Tibial nerve (tissue), 4 donors: ENCODE results near the gene TRAPPC5. TPM values are rescaled to one million over a fixed set of nuclear protein-coding genes. Genes with fewer than 3 reads are reported as not detected.
A peak's percentile ranks its signal among the peaks of the same experiment; 100 is the strongest.

Source experiments
- DNase-seq, 2 donors: peaks; one replicate each; pipeline ENCODE4 v3.0.0-alpha.2; 2019; ENCODE audit warnings: low spot score in 2 of 2
- H3K27ac ChIP-seq, 4 donors: fragments of 200-600 bp; sonication (generic) in 3 of 4; one replicate each; pipeline ENCODE4 v1.5.1; 2017 to 2019; ENCODE audit warnings: mild to moderate bottlenecking in 1 of 4
- H3K27me3 ChIP-seq, 2 donors: fragments of 200-600 bp; sonication (generic) in 1 of 2; one replicate each; pipeline versions ENCODE4 v1.5.1 to v1.6.0; 2017 to 2019
- H3K36me3 ChIP-seq, 3 donors: fragments of 200-600 bp; sonication (generic); one replicate each; pipeline ENCODE4 v1.5.1; 2018 to 2019
- H3K4me1 ChIP-seq, 4 donors: fragments of 200-600 bp; sonication (generic) in 3 of 4; one replicate each; pipeline ENCODE4 v1.5.1; 2017 to 2019
- H3K4me3 ChIP-seq, 4 donors: fragments of 200-600 bp; sonication (generic) in 3 of 4; one replicate each; pipeline ENCODE4 v1.5.1; 2017 to 2019; ENCODE audit warnings: mild to moderate bottlenecking in 1 of 4, moderate library complexity in 1 of 4
- H3K9me3 ChIP-seq, 4 donors: fragments of 200-600 bp; sonication (generic) in 3 of 4; one replicate each; pipeline ENCODE4 v1.5.1; 2017 to 2019
- CTCF ChIP-seq, 5 experiments: fragments of 200-600 bp in 3 of 5; fragments of 450-650 bp in 2 of 5; sonication (generic) in 3 of 5; IDR thresholded peaks; one replicate each; pipeline ENCODE4 v1.5.1; 2016 to 2019; ENCODE audit warnings: antibody characterized with exemption in 5 of 5, mild to moderate bottlenecking in 3 of 5, moderate library complexity in 2 of 5
- EP300 ChIP-seq, 2 donors: sonication (generic); formaldehyde crosslinking; IDR thresholded peaks; one replicate each; pipeline ENCODE4 v1.6.1; 2017; ENCODE audit warnings: antibody characterized with exemption in 2 of 2, mild to moderate bottlenecking in 1 of 2
- POLR2A ChIP-seq, 2 donors: fragments of 450-650 bp; IDR thresholded peaks; one replicate each; pipeline ENCODE4 v1.6.1; 2017; ENCODE audit warnings: antibody characterized with exemption in 2 of 2, mild to moderate bottlenecking in 2 of 2, moderate library complexity in 2 of 2
- WGBS, 2 donors: methylation state at CpG; one replicate each; pipeline ENCODE4 v1.1.5; 2018; 5-methylcytosine and 5-hydroxymethylcytosine counted together
- total RNA-seq, 4 donors: library from RNA; depleted of rRNA; stranded (reverse); fragments of >200 nt; gene quantifications; one replicate each; pipeline ENCODE4 v1.1.0, GENCODE V29; 2016

Gene TRAPPC5
- total RNA-seq, 4 donors from 2014 or later = 26.9 to 47.5 (median 37.0) TPM

DNA sequence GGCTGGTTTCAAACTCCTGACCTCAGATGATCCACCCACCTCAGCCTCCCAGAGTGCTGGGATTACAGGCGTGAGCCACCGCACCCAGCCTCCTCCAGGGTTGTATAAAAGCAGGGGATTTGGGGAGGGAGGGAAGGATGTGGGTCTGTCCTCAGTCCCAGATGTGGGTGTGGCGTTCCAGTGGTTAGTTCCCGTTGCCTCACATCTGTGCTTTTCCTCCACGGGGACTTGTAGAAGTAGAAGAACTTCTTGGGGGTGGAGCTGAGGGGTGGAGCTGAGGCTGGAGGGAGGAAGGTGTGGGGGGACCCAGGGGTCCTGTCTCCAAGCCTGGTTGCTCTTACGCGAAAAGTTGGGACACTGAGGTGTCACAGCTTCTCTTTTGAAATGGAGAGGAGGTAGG is 4.3 kb upstream of the TRAPPC5 start:
- 32 to 40% methylated on average over 7 of the region's 7 CpGs for WGBS, 2 donors
- H3K27me3 ChIP-seq = peaks cover 0 to 48% of the 10 kb centered on the region in 2 donors

GRCh38 chr19:7676854-7677253 is 3.8 kb upstream of the TRAPPC5 start, which contains the start of gene MCEMP1:
MCEMP1 (plus strand) TSS chr19:7677090; CDS start chr19:7677121, 31 bp downstream.
- DNase-seq = no peak
- WGBS, 2 donors = 37 to 46% methylated on average over 10 of the region's 10 CpGs
- Histone ChIP-seq H3K27ac (no peak within 1 kb of the TSS), H3K9me3 (no peaks in the 10 kb centered on the region), H3K4me3 (no peak within 1 kb of the TSS), H3K36me3 (no peaks in the 10 kb centered on the region), H3K4me1 (peaks cover 0 to 17% (median 8%) of the 10 kb centered on the region in 4 donors), H3K27me3 (peaks cover 0 to 44% of the 10 kb centered on the region in 2 donors)
- TF ChIP-seq POLR2A (IDR thresholded peaks at IDR 0.05) (no peak), CTCF (IDR thresholded peaks at IDR 0.05) (no peak), EP300 (IDR thresholded peaks at IDR 0.05) (no peak)

More for the DNA sequence above, 4.3 kb upstream of the TRAPPC5 start:
- Histone ChIP-seq H3K4me3 (no peak overlapping the region), H3K9me3 (no peaks in the 10 kb centered on the region), H3K4me1 (peaks cover 0 to 12% (median 6%) of the 10 kb centered on the region in 4 donors), H3K36me3 (no peaks in the 10 kb centered on the region), H3K27ac (no peak overlapping the region)
- no peak for DNase-seq
- TF ChIP-seq POLR2A (IDR thresholded peaks at IDR 0.05) (no peak), EP300 (IDR thresholded peaks at IDR 0.05) (no peak), CTCF (IDR thresholded peaks at IDR 0.05) (no peak)

GRCh38 chr19:7677669-7678311 is 2.8 kb upstream of the TRAPPC5 start:
- H3K36me3 ChIP-seq = peaks cover 0 to 8% (median 0%) of the 10 kb centered on the region in 3 donors
- H3K9me3 ChIP-seq = no peaks in the 10 kb centered on the region
- H3K27me3 ChIP-seq = peaks cover 0 to 35% of the 10 kb centered on the region in 2 donors
- TF ChIP-seq CTCF (IDR thresholded peaks at IDR 0.05) (no peak), POLR2A (IDR thresholded peaks at IDR 0.05) (no peak)
- no peak overlapping the region for H3K27ac ChIP-seq
- peaks cover 0 to 24% (median 10%) of the 10 kb centered on the region in 4 donors for H3K4me1 ChIP-seq
- DNase-seq = no peak
- WGBS, 2 donors = 53 to 58% methylated on average over 12 of the region's 12 CpGs
- no peak overlapping the region for H3K4me3 ChIP-seq

DNA sequence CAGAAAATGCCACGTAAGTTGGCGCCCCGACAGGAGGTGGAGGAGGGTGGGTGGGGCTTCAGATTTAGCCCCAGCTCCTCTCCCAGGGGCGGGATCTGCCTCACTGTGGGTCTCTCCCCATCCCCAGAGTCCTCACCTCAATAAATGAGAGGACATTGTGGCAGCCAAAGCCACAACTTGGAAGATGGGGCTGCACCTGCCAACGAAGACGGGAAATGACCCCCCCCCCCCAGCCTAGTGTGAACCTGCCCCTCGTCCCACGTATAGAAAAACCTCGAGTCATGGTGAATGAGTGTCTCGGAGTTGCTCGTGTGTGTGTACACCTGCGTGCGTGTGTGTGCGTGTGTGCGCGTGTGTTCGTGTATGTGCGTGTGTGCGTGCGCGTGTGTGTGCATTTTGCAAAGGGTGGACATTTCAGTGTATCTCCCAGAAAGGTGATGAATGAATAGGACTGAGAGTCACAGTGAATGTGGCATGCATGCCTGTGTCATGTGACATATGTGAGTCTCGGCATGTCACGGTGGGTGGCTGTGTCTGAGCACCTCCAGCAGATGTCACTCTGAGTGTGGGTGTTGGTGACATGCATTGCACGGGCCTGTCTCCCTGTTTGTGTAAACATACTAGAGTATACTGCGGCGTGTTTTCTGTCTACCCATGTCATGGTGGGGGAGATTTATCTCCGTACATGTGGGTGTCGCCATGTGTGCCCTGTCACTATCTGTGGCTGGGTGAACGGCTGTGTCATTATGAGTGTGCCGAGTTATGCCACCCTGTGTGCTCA is 1.5 kb upstream of the TRAPPC5 start:
- Histone ChIP-seq H3K36me3 (peaks cover 0 to 22% (median 0%) of the 10 kb centered on the region in 3 donors), H3K4me3 (no peak overlapping the region), H3K4me1 (peaks cover 0 to 22% (median 10%) of the 10 kb centered on the region in 4 donors), H3K27me3 (peaks cover 0 to 29% of the 10 kb centered on the region in 2 donors), H3K27ac (no peak overlapping the region), H3K9me3 (no peaks in the 10 kb centered on the region)
- 53 to 55% methylated on average over 29 to 30 of the region's 30 CpGs for WGBS, 2 donors
- DNase-seq = no peak
- peak in 1 of 5 experiments; percentile 14 for TF ChIP-seq CTCF (IDR thresholded peaks at IDR 0.05)
- no peak for TF ChIP-seq EP300 (IDR thresholded peaks at IDR 0.05)
